Uterus (tissue), 4 donors: ENCODE results near the gene DENR. TPM values are rescaled to one million over a fixed set of nuclear protein-coding genes. Genes with fewer than 3 reads are reported as not detected.

Source experiments
- DNase-seq, 2 donors: peaks; one replicate each; pipeline ENCODE4 v3.0.0-alpha.2; 2019 to 2020
- H3K27ac ChIP-seq, 2 donors: fragments of 200-600 bp; sonication (generic); 1 replicate in 1 of 2; 2 replicates in 1 of 2; pipeline ENCODE4 v1.5.1; 2016 to 2018
- H3K27me3 ChIP-seq, 2 donors: fragments of 200-600 bp; sonication (generic); one replicate each; pipeline ENCODE4 v1.5.1; 2018 to 2019; ENCODE audit warnings: control low read depth in 1 of 2
- H3K36me3 ChIP-seq, 2 donors: fragments of 200-600 bp; sonication (generic); one replicate each; pipeline ENCODE4 v1.5.1; 2019; ENCODE audit warnings: control low read depth in 1 of 2
- H3K4me1 ChIP-seq, 2 donors: fragments of 200-600 bp; sonication (generic); one replicate each; pipeline ENCODE4 v1.5.1; 2018 to 2019; ENCODE audit warnings: control low read depth in 1 of 2
- H3K4me3 ChIP-seq, 2 donors: fragments of 200-600 bp; sonication (generic); 1 replicate in 1 of 2; 2 replicates in 1 of 2; pipeline ENCODE4 v1.5.1; 2018 to 2019; ENCODE audit warnings: mild to moderate bottlenecking in 1 of 2
- H3K9me3 ChIP-seq, 2 donors: fragments of 200-600 bp; sonication (generic); one replicate each; pipeline ENCODE4 v1.5.1; 2019; ENCODE audit warnings: control low read depth in 1 of 2
- POLR2A ChIP-seq, 2 donors: fragments of 450-650 bp; IDR thresholded peaks; one replicate each; pipeline ENCODE4 v1.6.1; 2016; ENCODE audit warnings: antibody characterized with exemption in 2 of 2, mild to moderate bottlenecking in 1 of 2, moderate library complexity in 1 of 2
- intact Hi-C: fragments of 100-400 bp; cut with DNase I; formaldehyde crosslinking; loops from one replicate; pipeline ENCODE4 v1.15.1; 2023; ENCODE audit warnings: low total_unique reads
- total RNA-seq, 4 donors: library from RNA; depleted of rRNA in 3 of 4; stranded (reverse); fragments of >200 nt in 3 of 4; gene quantifications; one replicate each; pipeline versions ENCODE4 v1.1.0 to v1.2.4, GENCODE V29; 2014 to 2023
- TF ChIP-seq, protein P1 (sequence below), 4 experiments: fragments of 200-600 bp in 2 of 4; fragments of 450-650 bp in 2 of 4; sonication (generic) in 2 of 4; IDR thresholded peaks; one replicate each; pipeline ENCODE4 v1.5.1; 2016 to 2019; ENCODE audit warnings: antibody characterized with exemption in 4 of 4, mild to moderate bottlenecking in 2 of 4, moderate library complexity in 1 of 4
- donor health status: DM: yes; HTN: yes; CAD: no.

Gene DENR
- total RNA-seq, 4 donors from 2014 or later = 13.1 to 50.0 (median 33.8) TPM

GRCh38 chr12:122721057-122721545, 31.5 kb upstream of the DENR start:
- no peak for DNase-seq
- Histone ChIP-seq H3K27ac (no peak overlapping the region), H3K36me3 (no peaks in the 10 kb centered on the region), H3K4me1 (no peaks in the 10 kb centered on the region), H3K9me3 (no peaks in the 10 kb centered on the region), H3K4me3 (no peak overlapping the region), H3K27me3 (no peaks in the 10 kb centered on the region)
- TF ChIP-seq POLR2A (IDR thresholded peaks at IDR 0.05) = no peak
- TF ChIP-seq, protein P1, sequence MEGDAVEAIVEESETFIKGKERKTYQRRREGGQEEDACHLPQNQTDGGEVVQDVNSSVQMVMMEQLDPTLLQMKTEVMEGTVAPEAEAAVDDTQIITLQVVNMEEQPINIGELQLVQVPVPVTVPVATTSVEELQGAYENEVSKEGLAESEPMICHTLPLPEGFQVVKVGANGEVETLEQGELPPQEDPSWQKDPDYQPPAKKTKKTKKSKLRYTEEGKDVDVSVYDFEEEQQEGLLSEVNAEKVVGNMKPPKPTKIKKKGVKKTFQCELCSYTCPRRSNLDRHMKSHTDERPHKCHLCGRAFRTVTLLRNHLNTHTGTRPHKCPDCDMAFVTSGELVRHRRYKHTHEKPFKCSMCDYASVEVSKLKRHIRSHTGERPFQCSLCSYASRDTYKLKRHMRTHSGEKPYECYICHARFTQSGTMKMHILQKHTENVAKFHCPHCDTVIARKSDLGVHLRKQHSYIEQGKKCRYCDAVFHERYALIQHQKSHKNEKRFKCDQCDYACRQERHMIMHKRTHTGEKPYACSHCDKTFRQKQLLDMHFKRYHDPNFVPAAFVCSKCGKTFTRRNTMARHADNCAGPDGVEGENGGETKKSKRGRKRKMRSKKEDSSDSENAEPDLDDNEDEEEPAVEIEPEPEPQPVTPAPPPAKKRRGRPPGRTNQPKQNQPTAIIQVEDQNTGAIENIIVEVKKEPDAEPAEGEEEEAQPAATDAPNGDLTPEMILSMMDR (IDR thresholded peaks at IDR 0.05) = no peak
- intact Hi-C loops = no loop called here

DNA sequence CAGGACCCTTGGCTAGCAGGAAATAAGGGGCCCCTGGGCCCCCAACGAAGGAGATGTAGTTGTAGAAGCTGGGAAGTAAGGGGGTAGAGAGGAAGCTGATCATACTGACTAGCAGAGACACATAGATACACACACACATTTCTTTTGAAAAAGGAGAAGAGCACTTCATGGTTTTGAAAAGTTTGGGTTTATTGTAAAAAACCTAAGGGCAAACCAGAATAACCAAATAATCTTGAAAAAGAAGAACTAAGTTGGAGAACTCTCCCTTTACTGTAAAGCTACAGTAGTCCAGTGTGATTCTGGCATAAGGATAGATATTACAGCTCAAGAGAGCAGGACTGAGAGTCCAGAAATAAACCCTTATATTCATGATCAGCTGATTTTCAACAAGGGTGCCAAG, 30.2 kb upstream of the DENR start:
- no peak overlapping the region for H3K27ac ChIP-seq

GRCh38 chr12:122724641-122725243, 27.9 kb upstream of the DENR start:
- no peaks in the 10 kb centered on the region for H3K4me1 ChIP-seq
- no peaks in the 10 kb centered on the region for H3K36me3 ChIP-seq
- no peaks in the 10 kb centered on the region for H3K9me3 ChIP-seq
- H3K27ac ChIP-seq = no peak overlapping the region
- no peaks in the 10 kb centered on the region for H3K27me3 ChIP-seq
- no peak overlapping the region for H3K4me3 ChIP-seq
- intact Hi-C loops = no loop called here
- TF ChIP-seq, protein P1 (IDR thresholded peaks at IDR 0.05) = no peak
- no peak for TF ChIP-seq POLR2A (IDR thresholded peaks at IDR 0.05)
- DNase-seq = no peak

More for the DNA sequence above, 30.2 kb upstream of the DENR start:
- H3K4me1 ChIP-seq = no peaks in the 10 kb centered on the region
- H3K36me3 ChIP-seq = no peaks in the 10 kb centered on the region
- no peaks in the 10 kb centered on the region for H3K9me3 ChIP-seq
- TF ChIP-seq, protein P1 (IDR thresholded peaks at IDR 0.05) = no peak
- no peak for TF ChIP-seq POLR2A (IDR thresholded peaks at IDR 0.05)
- no peak overlapping the region for H3K4me3 ChIP-seq
- DNase-seq = no peak
- H3K27me3 ChIP-seq = no peaks in the 10 kb centered on the region
- intact Hi-C loops = no loop called here

DNA sequence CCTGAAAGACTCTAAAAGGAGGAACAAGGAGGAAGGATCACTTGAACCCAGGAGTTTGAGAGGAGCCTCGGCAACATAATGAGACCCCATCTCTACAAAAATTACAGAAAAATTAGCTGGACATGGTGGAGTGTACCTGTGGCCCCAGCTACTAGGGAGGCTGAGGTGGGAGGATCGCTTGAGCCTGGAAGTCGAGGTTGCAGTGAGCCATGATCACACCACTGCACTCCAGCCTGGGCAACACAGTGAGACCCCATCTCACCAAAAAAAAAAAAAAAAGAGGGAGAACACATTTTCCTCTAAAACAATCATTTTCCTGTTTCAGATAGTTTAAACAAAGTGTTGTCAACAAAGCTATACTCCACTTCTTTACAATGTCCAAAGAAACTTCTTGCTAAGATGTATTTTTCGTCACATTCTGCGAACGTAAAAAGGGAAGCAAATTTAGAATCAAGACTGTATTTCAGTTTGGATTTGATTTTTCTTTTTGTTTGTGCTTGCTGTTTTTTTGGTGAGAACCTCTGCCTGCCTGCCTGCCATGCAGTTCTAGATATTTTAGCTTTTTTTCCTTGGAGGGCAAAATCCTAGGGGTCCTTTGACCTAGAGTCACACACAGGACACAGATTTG, 27.1 kb upstream of the DENR start:
- Histone ChIP-seq H3K27ac (no peak overlapping the region), H3K4me1 (no peaks in the 10 kb centered on the region), H3K27me3 (no peaks in the 10 kb centered on the region), H3K4me3 (no peak overlapping the region), H3K9me3 (no peaks in the 10 kb centered on the region), H3K36me3 (no peaks in the 10 kb centered on the region)
- DNase-seq = no peak
- intact Hi-C loops = no loop called here
- TF ChIP-seq POLR2A (IDR thresholded peaks at IDR 0.05) = no peak
- TF ChIP-seq, protein P1 (IDR thresholded peaks at IDR 0.05) = no peak

GRCh38 chr12:122726080-122726558, 26.5 kb upstream of the DENR start:
- H3K27me3 ChIP-seq = no peaks in the 10 kb centered on the region
- no peaks in the 10 kb centered on the region for H3K36me3 ChIP-seq
- H3K27ac ChIP-seq = no peak overlapping the region
- no peak for TF ChIP-seq POLR2A (IDR thresholded peaks at IDR 0.05)
- TF ChIP-seq, protein P1 (IDR thresholded peaks at IDR 0.05) = no peak
- H3K4me1 ChIP-seq = no peaks in the 10 kb centered on the region
- H3K9me3 ChIP-seq = no peaks in the 10 kb centered on the region
- DNase-seq = no peak
- H3K4me3 ChIP-seq = no peak overlapping the region
- intact Hi-C loops = no loop called here
